K562 (cell line): ENCODE data around the gene ADGRG1.

ENCODE experiments used
- POLR2A ChIP-seq: fragments of 450-650 bp; conservative IDR thresholded peaks from 2 replicates; pipeline ENCODE4 v1.6.1; 2016
- POLR2AphosphoS5 ChIP-seq: IDR thresholded peaks from 2 replicates; pipeline ENCODE4 v1.6.1; 2011; ENCODE audit warnings: mild to moderate bottlenecking, low read depth, low read length, moderate library complexity; ENCODE audit not compliant: control insufficient read depth, insufficient read depth
- TARDBP ChIP-seq: fragments of 450-650 bp; IDR thresholded peaks from 2 replicates; pipeline ENCODE4 v1.6.1; 2016
- ZNF224 ChIP-seq: sonication (generic); formaldehyde crosslinking; IDR thresholded peaks from 2 replicates; pipeline ENCODE4 v1.8.0; 2022; ENCODE audit warnings: mild to moderate bottlenecking, missing genetic modification reagents
- ZNF354B ChIP-seq: fragments of 250-450 bp; sonication (Bioruptor Pico); IDR thresholded peaks from 2 replicates; pipeline ENCODE4 v1.4.0; 2020
- ZSCAN29 ChIP-seq: fragments of 450-650 bp; IDR thresholded peaks from 2 replicates; pipeline ENCODE4 v1.6.1; 2017
- ZSCAN32 ChIP-seq: fragments of 450-650 bp; formaldehyde crosslinking; IDR thresholded peaks from 2 replicates; pipeline ENCODE4 v1.4.0; 2020; ENCODE audit warnings: mild to moderate bottlenecking, moderate library complexity
- ZZZ3 ChIP-seq: fragments of 450-650 bp; IDR thresholded peaks from 2 replicates; pipeline ENCODE4 v1.6.1; 2016; ENCODE audit warnings: antibody characterized with exemption, mild to moderate bottlenecking, moderate library complexity
- TF ChIP-seq, protein P1 (sequence below), 3 experiments: IDR thresholded peaks in 2 of 3; conservative IDR thresholded peaks in 1 of 3; 2 replicates each; pipeline ENCODE4 v1.5.1; 2011 to 2012; ENCODE audit warnings: low read length in 3 of 3, mild to moderate bottlenecking in 3 of 3, control low read depth in 2 of 3, improper control_type of control experiment in 1 of 3, inconsistent platforms in 1 of 3, low read depth in 1 of 3, mixed read lengths in 1 of 3, moderate library complexity in 1 of 3; ENCODE audit not compliant: insufficient read depth in 2 of 3
- TF ChIP-seq, protein P2 (sequence below): sonication (generic); formaldehyde crosslinking; IDR thresholded peaks from 2 replicates; pipeline ENCODE4 v1.8.1; 2022; ENCODE audit warnings: missing genetic modification reagents
- TF ChIP-seq, protein P3 (sequence below): fragments of 250-450 bp; sonication (Bioruptor Pico); IDR thresholded peaks from 2 replicates; pipeline ENCODE4 v1.5.0; 2020; ENCODE audit warnings: mild to moderate bottlenecking, borderline replicate concordance
- TF ChIP-seq, protein P4 (sequence below): fragments of 450-650 bp; conservative IDR thresholded peaks from 2 replicates; pipeline ENCODE4 v1.6.1; 2016; ENCODE audit warnings: missing genetic modification characterization, low read depth, mild to moderate bottlenecking, control low read depth, missing compliant biosample characterization

DNA sequence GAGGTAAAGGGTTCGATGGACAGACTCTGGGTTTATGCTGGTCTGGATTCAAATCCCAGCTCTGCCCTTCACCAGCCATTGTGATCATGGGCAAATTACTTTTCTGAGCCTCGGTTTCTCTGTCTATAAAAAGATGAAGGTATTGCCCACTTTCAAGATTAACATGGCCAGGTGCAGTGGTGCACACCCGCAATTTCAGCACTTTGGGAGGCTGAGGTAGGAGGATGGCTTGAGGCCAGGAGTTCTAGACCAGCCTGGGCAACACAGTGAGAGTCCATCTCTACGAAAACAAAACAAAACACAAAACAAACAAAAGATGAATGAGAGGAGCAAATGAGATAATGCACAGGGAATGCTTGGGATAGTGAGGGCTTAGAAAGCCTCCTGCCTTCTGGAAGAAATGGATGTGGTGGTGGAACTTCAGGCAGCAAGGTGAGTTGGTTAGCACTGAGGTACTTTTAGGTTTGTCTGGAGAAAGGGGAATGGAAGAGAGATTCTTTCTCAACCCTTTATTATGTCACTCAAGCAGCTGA, 48.2 kb downstream of the ADGRG1 start:
- TF ChIP-seq, protein P1, sequence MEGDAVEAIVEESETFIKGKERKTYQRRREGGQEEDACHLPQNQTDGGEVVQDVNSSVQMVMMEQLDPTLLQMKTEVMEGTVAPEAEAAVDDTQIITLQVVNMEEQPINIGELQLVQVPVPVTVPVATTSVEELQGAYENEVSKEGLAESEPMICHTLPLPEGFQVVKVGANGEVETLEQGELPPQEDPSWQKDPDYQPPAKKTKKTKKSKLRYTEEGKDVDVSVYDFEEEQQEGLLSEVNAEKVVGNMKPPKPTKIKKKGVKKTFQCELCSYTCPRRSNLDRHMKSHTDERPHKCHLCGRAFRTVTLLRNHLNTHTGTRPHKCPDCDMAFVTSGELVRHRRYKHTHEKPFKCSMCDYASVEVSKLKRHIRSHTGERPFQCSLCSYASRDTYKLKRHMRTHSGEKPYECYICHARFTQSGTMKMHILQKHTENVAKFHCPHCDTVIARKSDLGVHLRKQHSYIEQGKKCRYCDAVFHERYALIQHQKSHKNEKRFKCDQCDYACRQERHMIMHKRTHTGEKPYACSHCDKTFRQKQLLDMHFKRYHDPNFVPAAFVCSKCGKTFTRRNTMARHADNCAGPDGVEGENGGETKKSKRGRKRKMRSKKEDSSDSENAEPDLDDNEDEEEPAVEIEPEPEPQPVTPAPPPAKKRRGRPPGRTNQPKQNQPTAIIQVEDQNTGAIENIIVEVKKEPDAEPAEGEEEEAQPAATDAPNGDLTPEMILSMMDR (IDR thresholded peaks at IDR 0.05 in 2 of 3, conservative IDR thresholded peaks at IDR 0.05 in 1 of 3; ENCODE audit: insufficient read depth in 2 of 3, low read depth in 1 of 3, low read length in 3 of 3) = no peak
- TF ChIP-seq, protein P2, sequence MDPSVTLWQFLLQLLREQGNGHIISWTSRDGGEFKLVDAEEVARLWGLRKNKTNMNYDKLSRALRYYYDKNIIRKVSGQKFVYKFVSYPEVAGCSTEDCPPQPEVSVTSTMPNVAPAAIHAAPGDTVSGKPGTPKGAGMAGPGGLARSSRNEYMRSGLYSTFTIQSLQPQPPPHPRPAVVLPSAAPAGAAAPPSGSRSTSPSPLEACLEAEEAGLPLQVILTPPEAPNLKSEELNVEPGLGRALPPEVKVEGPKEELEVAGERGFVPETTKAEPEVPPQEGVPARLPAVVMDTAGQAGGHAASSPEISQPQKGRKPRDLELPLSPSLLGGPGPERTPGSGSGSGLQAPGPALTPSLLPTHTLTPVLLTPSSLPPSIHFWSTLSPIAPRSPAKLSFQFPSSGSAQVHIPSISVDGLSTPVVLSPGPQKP (CRISPR knock-in tag) = no peak
- TF ChIP-seq ZSCAN29 = no peak
- TF ChIP-seq ZZZ3 = no peak
- no peak for TF ChIP-seq TARDBP
- TF ChIP-seq POLR2A = no peak
- TF ChIP-seq POLR2AphosphoS5 = no peak
- TF ChIP-seq ZNF354B (CRISPR knock-in tag) = no peak
- TF ChIP-seq, protein P3, sequence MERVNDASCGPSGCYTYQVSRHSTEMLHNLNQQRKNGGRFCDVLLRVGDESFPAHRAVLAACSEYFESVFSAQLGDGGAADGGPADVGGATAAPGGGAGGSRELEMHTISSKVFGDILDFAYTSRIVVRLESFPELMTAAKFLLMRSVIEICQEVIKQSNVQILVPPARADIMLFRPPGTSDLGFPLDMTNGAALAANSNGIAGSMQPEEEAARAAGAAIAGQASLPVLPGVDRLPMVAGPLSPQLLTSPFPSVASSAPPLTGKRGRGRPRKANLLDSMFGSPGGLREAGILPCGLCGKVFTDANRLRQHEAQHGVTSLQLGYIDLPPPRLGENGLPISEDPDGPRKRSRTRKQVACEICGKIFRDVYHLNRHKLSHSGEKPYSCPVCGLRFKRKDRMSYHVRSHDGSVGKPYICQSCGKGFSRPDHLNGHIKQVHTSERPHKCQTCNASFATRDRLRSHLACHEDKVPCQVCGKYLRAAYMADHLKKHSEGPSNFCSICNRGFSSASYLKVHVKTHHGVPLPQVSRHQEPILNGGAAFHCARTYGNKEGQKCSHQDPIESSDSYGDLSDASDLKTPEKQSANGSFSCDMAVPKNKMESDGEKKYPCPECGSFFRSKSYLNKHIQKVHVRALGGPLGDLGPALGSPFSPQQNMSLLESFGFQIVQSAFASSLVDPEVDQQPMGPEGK (CRISPR knock-in tag) = no peak
- TF ChIP-seq, protein P4, sequence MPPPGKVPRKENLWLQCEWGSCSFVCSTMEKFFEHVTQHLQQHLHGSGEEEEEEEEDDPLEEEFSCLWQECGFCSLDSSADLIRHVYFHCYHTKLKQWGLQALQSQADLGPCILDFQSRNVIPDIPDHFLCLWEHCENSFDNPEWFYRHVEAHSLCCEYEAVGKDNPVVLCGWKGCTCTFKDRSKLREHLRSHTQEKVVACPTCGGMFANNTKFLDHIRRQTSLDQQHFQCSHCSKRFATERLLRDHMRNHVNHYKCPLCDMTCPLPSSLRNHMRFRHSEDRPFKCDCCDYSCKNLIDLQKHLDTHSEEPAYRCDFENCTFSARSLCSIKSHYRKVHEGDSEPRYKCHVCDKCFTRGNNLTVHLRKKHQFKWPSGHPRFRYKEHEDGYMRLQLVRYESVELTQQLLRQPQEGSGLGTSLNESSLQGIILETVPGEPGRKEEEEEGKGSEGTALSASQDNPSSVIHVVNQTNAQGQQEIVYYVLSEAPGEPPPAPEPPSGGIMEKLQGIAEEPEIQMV (tag) = no peak
- no peak for TF ChIP-seq ZSCAN32 (CRISPR knock-in tag)
- no peak for TF ChIP-seq ZNF224 (CRISPR knock-in tag)
